IPS-NIHi11 (cell line): Measurements from ENCODE around the gene KLHDC8A.

Experiments
- DNase-seq: peaks from one replicate; pipeline ENCODE4 v3.0.0; 2012; ENCODE audit warnings: mixed read lengths, low spot score

The KLHDC8A gene

GRCh38 chr1:205343431-205344065 lies 13.2 kb downstream of the KLHDC8A start:
- DNase-seq = peak; percentile 72

- no peak for DNase-seq
Measured at GRCh38 chr1:205342986-205343385, 13.7 kb downstream of the KLHDC8A start.

GRCh38 chr1:205340676-205341075 lies 16.0 kb downstream of the KLHDC8A start:
- no peak for DNase-seq

GRCh38 chr1:205339717-205340116 lies 17.0 kb downstream of the KLHDC8A start:
- DNase-seq = no peak

GRCh38 chr1:205339197-205339702 lies 17.5 kb downstream of the KLHDC8A start:
- no peak for DNase-seq

- DNase-seq = no peak
Measured at GRCh38 chr1:205338011-205338410, 18.7 kb downstream of the KLHDC8A start.

GRCh38 chr1:205337481-205337880 lies 19.2 kb downstream of the KLHDC8A start:
- DNase-seq = no peak

- peak; percentile 89 for DNase-seq
Measured at GRCh38 chr1:205335692-205336091, 21.0 kb downstream of the KLHDC8A start.

GRCh38 chr1:205332015-205332791 lies 24.5 kb downstream of the KLHDC8A start:
- no peak for DNase-seq

- no peak for DNase-seq
Measured at GRCh38 chr1:205330150-205330549, 26.6 kb downstream of the KLHDC8A start.

GRCh38 chr1:205329719-205330118 lies 27.0 kb downstream of the KLHDC8A start:
- DNase-seq = no peak

GRCh38 chr1:205328476-205328875 lies 28.2 kb downstream of the KLHDC8A start:
- peak; percentile 40 for DNase-seq

- DNase-seq = no peak
Measured at GRCh38 chr1:205326812-205327466, 29.8 kb downstream of the KLHDC8A start.

GRCh38 chr1:205325334-205325884 lies 31.3 kb downstream of the KLHDC8A start:
- peak; percentile 64 for DNase-seq

GRCh38 chr1:205324781-205325180 lies 31.9 kb downstream of the KLHDC8A start:
- DNase-seq = no peak

- DNase-seq = no peak
Measured at GRCh38 chr1:205323794-205324193, 32.9 kb downstream of the KLHDC8A start.

GRCh38 chr1:205321959-205322283 lies 34.8 kb downstream of the KLHDC8A start:
- no peak for DNase-seq

GRCh38 chr1:205321162-205321958 lies 35.4 kb downstream of the KLHDC8A start, which contains the start of gene NUAK2:
TSS of gene NUAK2 (minus strand) at chr1:205321745. CDS start at chr1:205321628, 117 bp downstream.
- peak; percentile 95 for DNase-seq

- no peak for DNase-seq
Measured at GRCh38 chr1:205319081-205320018, 37.4 kb downstream of the KLHDC8A start.

GRCh38 chr1:205318231-205318991 lies 38.3 kb downstream of the KLHDC8A start:
- no peak for DNase-seq
